HCT116 (cell line): Measurements from ENCODE around the gene DOCK10. TPM values are rescaled to one million over a fixed set of nuclear protein-coding genes. Genes with fewer than 3 reads are reported as not detected.

ENCODE experiments used
- ATAC-seq: fragments of 200-7000 bp; cut with Tn5 transposase; 2 replicates; pipeline ENCODE4 v1.9.1; 2020; ENCODE audit warnings: mild to moderate bottlenecking, moderate library complexity
- BruUV-seq: library from RNA; stranded (reverse); fragments of 400-500 nt; replicated peaks from 2 replicates; lab custom pipeline; 2021; lab: Mats Ljungman, UMichigan
- CTCF ChIA-PET: fragments of 300-600 bp; sonication (Branson Sonifier 250); formaldehyde crosslinking; loops from one replicate; lab custom pipeline; 2021; ENCODE audit warnings: antibody characterized with exemption; lab: Charles Lee
- POLR2A ChIA-PET: fragments of 300-600, 350-600 bp; sonication (Branson Sonifier 250); formaldehyde crosslinking; loops from one replicate; lab custom pipeline; 2021; ENCODE audit warnings: antibody characterized with exemption; lab: Charles Lee
- RAD21 ChIA-PET, 2 experiments: fragments of 300-600 bp; sonication (Branson Sonifier 250); formaldehyde crosslinking; loops; one replicate each; lab custom pipeline; 2023; ENCODE audit warnings: low total read pairs in 2 of 2; ENCODE audit not compliant: uncharacterized antibody in 2 of 2, unreplicated experiment in 2 of 2, low non-redundant PET in 1 of 2; lab: Charles Lee
- DNase-seq: peaks from one replicate; pipeline ENCODE4 v3.0.0-alpha.2; 2010; ENCODE audit warnings: low read depth, low spot score
- H2AFZ ChIP-seq: fragments of 200-600 bp; shearing (Covaris generic), sonication (generic); 2 replicates; pipeline ENCODE4 v1.6.1; 2017; ENCODE audit warnings: low read depth, mixed run types, mixed read lengths, antibody characterized with exemption, low read length; ENCODE audit not compliant: poor library complexity, severe bottlenecking
- H3K27ac ChIP-seq: 2 replicates; pipeline ENCODE4 v1.5.1; 2012; ENCODE audit warnings: low read depth, low read length
- H3K27me3 ChIP-seq: fragments of 200-600 bp; sonication (generic); 2 replicates; pipeline ENCODE4 v1.6.1; 2016; ENCODE audit warnings: mixed run types, low read length, mixed read lengths; ENCODE audit not compliant: insufficient read depth
- H3K36me3 ChIP-seq, 2 experiments: fragments of 200-500 bp in 1 of 2; fragments of 200-600 bp in 1 of 2; sonication (Bioruptor generic) in 1 of 2; sonication (generic) in 1 of 2; 2 replicates each; pipeline versions ENCODE4 v1.5.1 to v1.6.1; 2014 to 2016; ENCODE audit warnings: low read length in 2 of 2, inconsistent platforms in 1 of 2, mixed read lengths in 1 of 2, mixed run types in 1 of 2; ENCODE audit not compliant: insufficient read depth in 2 of 2, control insufficient read depth in 1 of 2
- H3K4me1 ChIP-seq, 2 experiments: fragments of 200-600 bp in 1 of 2; sonication (generic) in 1 of 2; 2 replicates each; pipeline versions ENCODE4 v1.5.1 to v1.6.1; 2012 to 2017; ENCODE audit warnings: low read length in 2 of 2, inconsistent platforms in 1 of 2, mild to moderate bottlenecking in 1 of 2, mixed read lengths in 1 of 2, mixed run types in 1 of 2, moderate library complexity in 1 of 2; ENCODE audit not compliant: insufficient read depth in 2 of 2, control insufficient read depth in 1 of 2
- H3K4me2 ChIP-seq: fragments of 200-600 bp; sonication (generic); 2 replicates; pipeline ENCODE4 v1.6.1; 2017; ENCODE audit warnings: mixed run types, low read length, mixed read lengths
- H3K4me3 ChIP-seq, 2 experiments: fragments of 200-600 bp in 1 of 2; sonication (generic) in 1 of 2; replicated peaks in 1 of 2; 2 replicates each; pipeline ENCODE4 v1.5.1; 2011 to 2016; ENCODE audit warnings: low read length in 2 of 2, control low read depth in 1 of 2, low read depth in 1 of 2, mild to moderate bottlenecking in 1 of 2, mixed read lengths in 1 of 2, mixed run types in 1 of 2
- H3K79me2 ChIP-seq: fragments of 200-600 bp; sonication (generic); 2 replicates; pipeline ENCODE4 v1.6.1; 2017; ENCODE audit warnings: mild to moderate bottlenecking, mixed run types, low read length, moderate library complexity, mixed read lengths; ENCODE audit not compliant: insufficient read depth
- H3K9ac ChIP-seq: fragments of 200-600 bp; sonication (generic); 2 replicates; pipeline ENCODE4 v1.6.1; 2016; ENCODE audit warnings: low read length, mixed read lengths
- H3K9me2 ChIP-seq: fragments of 200-600 bp; sonication (generic), shearing (Covaris generic); 2 replicates; pipeline ENCODE4 v1.6.1; 2017; ENCODE audit warnings: mixed run types, mild to moderate bottlenecking, moderate library complexity; ENCODE audit not compliant: insufficient read depth
- H3K9me3 ChIP-seq, 2 experiments: fragments of 200-500 bp in 1 of 2; fragments of 200-600 bp in 1 of 2; sonication (Bioruptor generic) in 1 of 2; sonication (generic) in 1 of 2; 2 replicates each; pipeline ENCODE4 v1.6.1; 2014 to 2017; ENCODE audit warnings: low read length in 2 of 2, mixed read lengths in 2 of 2, inconsistent platforms in 1 of 2, low read depth in 1 of 2, mild to moderate bottlenecking in 1 of 2, mixed run types in 1 of 2, moderate library complexity in 1 of 2; ENCODE audit not compliant: control insufficient read depth in 1 of 2, insufficient read depth in 1 of 2
- H4K20me1 ChIP-seq: fragments of 200-600 bp; sonication (generic), shearing (Covaris generic); 2 replicates; pipeline ENCODE4 v1.6.1; 2017; ENCODE audit warnings: mixed run types, mild to moderate bottlenecking, moderate library complexity; ENCODE audit not compliant: insufficient read depth
- CBX3 ChIP-seq: IDR thresholded peaks from 2 replicates; pipeline ENCODE4 v1.6.1; 2012; ENCODE audit warnings: low read depth
- CEBPB ChIP-seq: IDR thresholded peaks from 2 replicates; pipeline ENCODE4 v1.6.1; 2012; ENCODE audit warnings: low read depth
- CTCF ChIP-seq, 3 experiments: fragments of 200-600 bp in 1 of 3; sonication (generic) in 1 of 3; IDR thresholded peaks in 2 of 3; conservative IDR thresholded peaks in 1 of 3; 2 replicates each; pipeline ENCODE4 v1.5.1; 2012 to 2017; ENCODE audit warnings: low read depth in 2 of 3, low read length in 2 of 3, antibody characterized with exemption in 1 of 3, borderline replicate concordance in 1 of 3, control low read depth in 1 of 3, mild to moderate bottlenecking in 1 of 3, mixed read lengths in 1 of 3, mixed run types in 1 of 3, moderate library complexity in 1 of 3; ENCODE audit not compliant: insufficient read depth in 1 of 3
- EGR1 ChIP-seq: IDR thresholded peaks from 2 replicates; pipeline ENCODE4 v1.6.1; 2012; ENCODE audit warnings: low read depth
- ELF1 ChIP-seq: IDR thresholded peaks from 2 replicates; pipeline ENCODE4 v1.6.1; 2012; ENCODE audit warnings: low read depth, borderline replicate concordance
- EZH2phosphoT487 ChIP-seq: fragments of 200-600 bp; IDR thresholded peaks from 2 replicates; pipeline ENCODE4 v1.6.1; 2018; ENCODE audit warnings: antibody characterized with exemption, borderline replicate concordance
- MAX ChIP-seq: IDR thresholded peaks from 2 replicates; pipeline ENCODE4 v1.6.1; 2012
- POLR2A ChIP-seq: IDR thresholded peaks from 2 replicates; pipeline ENCODE4 v1.7.0; 2011; ENCODE audit warnings: borderline replicate concordance; ENCODE audit not compliant: insufficient read depth, insufficient read length; ENCODE audit errors: extremely low read depth
- POLR2AphosphoS5 ChIP-seq: IDR thresholded peaks from 2 replicates; pipeline ENCODE4 v1.6.1; 2011; ENCODE audit warnings: mild to moderate bottlenecking, low read depth, low read length, moderate library complexity
- SP1 ChIP-seq: IDR thresholded peaks from 2 replicates; pipeline ENCODE4 v1.6.1; 2012; ENCODE audit warnings: low read depth
- SRF ChIP-seq: IDR thresholded peaks from 2 replicates; pipeline ENCODE4 v1.6.1; 2012; ENCODE audit warnings: low read depth
- ZBTB33 ChIP-seq: IDR thresholded peaks from 2 replicates; pipeline ENCODE4 v1.6.1; 2011; ENCODE audit warnings: mild to moderate bottlenecking, low read length, moderate library complexity; ENCODE audit not compliant: insufficient replicate concordance; ENCODE audit errors: extremely low read depth
- ZNF274 ChIP-seq: fragments of 200-500 bp; sonication (Bioruptor generic); IDR thresholded peaks from 2 replicates; pipeline ENCODE4 v1.6.1; 2014; ENCODE audit warnings: mild to moderate bottlenecking, low read depth, low read length, inconsistent platforms
- intact Hi-C: fragments of 100-400 bp; cut with micrococcal nuclease; formaldehyde crosslinking; loops from 2 replicates; pipeline ENCODE4 v1.10.0; 2022
- total RNA-seq: library from RNA; stranded (reverse); gene quantifications from one replicate; pipeline ENCODE4 v1.2.1, GENCODE V29; 2021; ENCODE audit not compliant: unreplicated experiment

Gene DOCK10
- total RNA-seq, 1 experiment from 2014 or later: 0.54 TPM

GRCh38 chr2:225017713-225018112 is 24.6 kb downstream of the DOCK10 start:
- intact Hi-C loops: no loop called here
- Histone ChIP-seq H3K9me2 (no peaks in the 10 kb centered on the region), H3K27ac (no peak overlapping the region), H4K20me1 (no peaks in the 10 kb centered on the region)
- TF ChIP-seq CTCF (IDR thresholded peaks at IDR 0.05 in 2 of 3, conservative IDR thresholded peaks at IDR 0.05 in 1 of 3; ENCODE audit: borderline replicate concordance in 1 of 3, insufficient read depth in 1 of 3, low read depth in 2 of 3, low read length in 2 of 3) (peak in 1 of 3 experiments; percentile 23; a peak in 1 of 6 replicates), EGR1 (no peak)
- TF ChIP-seq, all 23 proteins: peak for 1
- ChIA-PET POLR2A (no interaction called here), RAD21 (no interaction called here), CTCF (no interaction called here)
- BruUV-seq: no TSS peak
- Histone ChIP-seq H3K4me2 (no peak overlapping the region), H3K4me3 (no peak overlapping the region), H3K9me3 (no peaks in the 10 kb centered on the region), H3K79me2 (no peaks in the 10 kb centered on the region), H3K27me3 (no peaks in the 10 kb centered on the region), H2AFZ (peak overlapping the region; percentile 12), H3K36me3 (no peaks in the 10 kb centered on the region), H3K9ac (no peak overlapping the region), H3K4me1 (no peaks in the 10 kb centered on the region)
- ATAC-seq: no peak
- DNase-seq: no peak

GRCh38 chr2:225017098-225017685 is 25.1 kb downstream of the DOCK10 start:
- intact Hi-C loops: no loop called here
- Histone ChIP-seq H3K36me3 (no peaks in the 10 kb centered on the region), H3K27ac (no peak overlapping the region), H3K9ac (no peak overlapping the region), H4K20me1 (no peaks in the 10 kb centered on the region), H3K79me2 (no peaks in the 10 kb centered on the region), H3K9me2 (no peaks in the 10 kb centered on the region), H3K9me3 (no peaks in the 10 kb centered on the region), H3K4me3 (no peak overlapping the region), H3K4me1 (no peaks in the 10 kb centered on the region), H2AFZ (peak overlapping the region; percentile 12), H3K4me2 (no peak overlapping the region), H3K27me3 (no peaks in the 10 kb centered on the region)
- no TSS peak for BruUV-seq
- CTCF ChIA-PET: interaction anchor here (0.9 kb wide), 1 partner anchor 632 kb away, joined by 3 read pairs; no protein-coding TSS in a partner anchor
- ATAC-seq (no peak), DNase-seq (no peak)
- POLR2A ChIA-PET: no interaction called here
- RAD21 ChIA-PET: no interaction called here
- TF ChIP-seq CTCF (IDR thresholded peaks at IDR 0.05 in 2 of 3, conservative IDR thresholded peaks at IDR 0.05 in 1 of 3; ENCODE audit: borderline replicate concordance in 1 of 3, insufficient read depth in 1 of 3, low read depth in 2 of 3, low read length in 2 of 3): no peak
- TF ChIP-seq POLR2A: no peak
- TF ChIP-seq ZBTB33: no peak
- no peak for TF ChIP-seq SP1
- no peak for TF ChIP-seq EZH2phosphoT487
- no peak for TF ChIP-seq SRF
- TF ChIP-seq MAX: no peak
- no peak for TF ChIP-seq ZNF274
- no peak for TF ChIP-seq POLR2AphosphoS5
- TF ChIP-seq ELF1: no peak
- TF ChIP-seq CBX3: no peak
- TF ChIP-seq CEBPB: no peak
